ENCODE data around the gene GOLT1B.

DNA sequence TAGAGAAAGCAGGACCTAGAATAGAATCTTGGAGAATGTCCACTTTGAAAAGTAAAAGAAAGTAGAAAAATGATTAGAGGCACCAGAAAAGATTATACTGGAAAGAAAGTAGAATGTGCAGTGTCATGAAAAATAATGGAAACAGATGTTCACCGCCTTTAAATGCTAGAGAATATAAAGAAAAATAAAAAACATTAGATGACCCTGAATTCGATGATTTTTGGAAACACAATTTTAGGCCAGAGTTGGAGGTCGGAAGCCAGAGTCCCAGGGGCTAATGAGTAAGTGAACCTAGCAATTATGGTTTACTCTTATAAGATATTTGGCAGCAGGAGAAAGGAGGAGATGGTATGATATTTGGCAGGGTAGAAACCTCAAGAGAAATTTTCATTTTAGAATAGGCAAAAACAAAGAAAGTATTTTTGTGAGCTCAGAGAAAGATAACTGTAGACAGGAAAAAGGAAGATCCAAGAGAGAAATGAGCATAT is 65.4 kb downstream of the GOLT1B start:
- no peak for TF ChIP-seq POLR2A (IDR thresholded peaks at IDR 0.05)
- TF ChIP-seq, protein P1, sequence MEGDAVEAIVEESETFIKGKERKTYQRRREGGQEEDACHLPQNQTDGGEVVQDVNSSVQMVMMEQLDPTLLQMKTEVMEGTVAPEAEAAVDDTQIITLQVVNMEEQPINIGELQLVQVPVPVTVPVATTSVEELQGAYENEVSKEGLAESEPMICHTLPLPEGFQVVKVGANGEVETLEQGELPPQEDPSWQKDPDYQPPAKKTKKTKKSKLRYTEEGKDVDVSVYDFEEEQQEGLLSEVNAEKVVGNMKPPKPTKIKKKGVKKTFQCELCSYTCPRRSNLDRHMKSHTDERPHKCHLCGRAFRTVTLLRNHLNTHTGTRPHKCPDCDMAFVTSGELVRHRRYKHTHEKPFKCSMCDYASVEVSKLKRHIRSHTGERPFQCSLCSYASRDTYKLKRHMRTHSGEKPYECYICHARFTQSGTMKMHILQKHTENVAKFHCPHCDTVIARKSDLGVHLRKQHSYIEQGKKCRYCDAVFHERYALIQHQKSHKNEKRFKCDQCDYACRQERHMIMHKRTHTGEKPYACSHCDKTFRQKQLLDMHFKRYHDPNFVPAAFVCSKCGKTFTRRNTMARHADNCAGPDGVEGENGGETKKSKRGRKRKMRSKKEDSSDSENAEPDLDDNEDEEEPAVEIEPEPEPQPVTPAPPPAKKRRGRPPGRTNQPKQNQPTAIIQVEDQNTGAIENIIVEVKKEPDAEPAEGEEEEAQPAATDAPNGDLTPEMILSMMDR (IDR thresholded peaks at IDR 0.05) = no peak

Data from lower leg skin (tissue), 3 donors.